A549 (cell line): ENCODE measurements around the gene MGAT2. TPM values are rescaled to one million over a fixed set of nuclear protein-coding genes. Genes with fewer than 3 reads are reported as not detected.

ENCODE experiments used
- ATAC-seq, 2 experiments: fragments of 200-7000 bp in 1 of 2; fragments of >200 bp in 1 of 2; cut with Nextera tagmentation in 1 of 2; cut with Tn5 transposase in 1 of 2; 3 replicates each; pipeline versions ENCODE4 v1.8.0 to v1.9.1; 2018 to 2020; ENCODE audit warnings: mild to moderate bottlenecking in 1 of 2, moderate library complexity in 1 of 2
- CTCF ChIA-PET: fragments of 300-600 bp; sonication (Branson Sonifier 250); formaldehyde crosslinking; extraction: SDS; loops from one replicate; lab custom pipeline; 2021; ENCODE audit warnings: antibody characterized with exemption, inconsistent platforms; lab: Yijun Ruan, JAX
- POLR2A ChIA-PET: fragments of 350-600 bp; formaldehyde crosslinking; extraction: SDS; loops from one replicate; lab custom pipeline; 2021; ENCODE audit warnings: antibody characterized with exemption, inconsistent platforms; lab: Yijun Ruan, JAX
- DNase-seq, 2 experiments: peaks; one replicate each; pipeline versions ENCODE4 v3.0.0 to v3.0.0-alpha.2; 2011 to 2016; ENCODE audit warnings: low read depth in 1 of 2, low spot score in 1 of 2
- FAIRE-seq: peaks from 2 replicates; lab custom pipeline; 2011; peaks lifted over from hg19 to GRCh38; lab: Jason Lieb, UNC
- H3K27ac ChIP-seq, 2 experiments: fragments of >200 bp; sonication (Bioruptor Twin); formaldehyde crosslinking; 3 replicates each; pipeline ENCODE4 v1.5.1; 2016 to 2017
- H3K4me1 ChIP-seq: fragments of >200 bp; sonication (Bioruptor Twin); formaldehyde crosslinking; 3 replicates; pipeline ENCODE4 v1.6.1; 2016
- H3K4me2 ChIP-seq: fragments of >200 bp; sonication (Bioruptor Twin); formaldehyde crosslinking; 3 replicates; pipeline ENCODE4 v1.6.1; 2016
- H3K4me3 ChIP-seq: fragments of >200 bp; sonication (Bioruptor Twin); formaldehyde crosslinking; 3 replicates; pipeline ENCODE4 v1.5.1; 2016
- H3K9me3 ChIP-seq: fragments of >200 bp; sonication (Bioruptor Twin); formaldehyde crosslinking; 3 replicates; pipeline ENCODE4 v1.6.1; 2016
- BHLHE40 ChIP-seq: IDR thresholded peaks from 2 replicates; pipeline ENCODE4 v1.6.1; 2012; ENCODE audit warnings: low read depth, low read length, inconsistent platforms
- CBX2 ChIP-seq: fragments of 200-600 bp; sonication (generic); IDR thresholded peaks from 2 replicates; pipeline ENCODE4 v1.6.1; 2016; ENCODE audit warnings: low read depth, mild to moderate bottlenecking, borderline replicate concordance
- CBX8 ChIP-seq: fragments of 200-600 bp; sonication (generic); IDR thresholded peaks from 2 replicates; pipeline ENCODE4 v1.6.1; 2016
- CHD2 ChIP-seq: fragments of 150-350 bp; IDR thresholded peaks from 2 replicates; pipeline ENCODE4 v1.6.1; 2014; ENCODE audit warnings: low read length; ENCODE audit not compliant: partially characterized antibody
- CHD4 ChIP-seq: fragments of 200-600 bp; sonication (generic); IDR thresholded peaks from 2 replicates; pipeline ENCODE4 v1.6.1; 2016; ENCODE audit warnings: antibody characterized with exemption, mild to moderate bottlenecking, borderline replicate concordance
- EHMT2 ChIP-seq: fragments of 200-600 bp; sonication (generic); IDR thresholded peaks from 2 replicates; pipeline ENCODE4 v1.6.1; 2016; ENCODE audit warnings: antibody characterized with exemption, low read depth, mild to moderate bottlenecking, moderate library complexity
- FOSB ChIP-seq: fragments of 250-450 bp; sonication (Bioruptor Pico); IDR thresholded peaks from 2 replicates; pipeline ENCODE4 v1.5.0; 2020; ENCODE audit warnings: mild to moderate bottlenecking, moderate library complexity
- GATA3 ChIP-seq: IDR thresholded peaks from 2 replicates; pipeline ENCODE4 v1.6.1; 2012; ENCODE audit warnings: borderline replicate concordance
- HDAC2 ChIP-seq: fragments of 200-600 bp; sonication (generic); IDR thresholded peaks from 2 replicates; pipeline ENCODE4 v1.6.1; 2016
- JUN ChIP-seq, 2 experiments: fragments of >200 bp; sonication (Bioruptor Twin); formaldehyde crosslinking; IDR thresholded peaks; 2 replicates in 1 of 2; 3 replicates in 1 of 2; pipeline ENCODE4 v1.6.1; 2016 to 2017
- JUNB ChIP-seq: fragments of >200 bp; sonication (Bioruptor Twin); formaldehyde crosslinking; IDR thresholded peaks from 2 replicates; pipeline ENCODE4 v1.6.1; 2016
- KDM5A ChIP-seq: fragments of 200-600 bp; sonication (generic); IDR thresholded peaks from 2 replicates; pipeline ENCODE4 v1.6.1; 2016; ENCODE audit warnings: antibody characterized with exemption, mild to moderate bottlenecking
- NFE2L2 ChIP-seq: fragments of 150-350 bp; conservative IDR thresholded peaks from 2 replicates; pipeline ENCODE4 v1.6.1; 2014; ENCODE audit warnings: low read length
- NPAS2 ChIP-seq: fragments of 250-450 bp; sonication (Bioruptor Pico); IDR thresholded peaks from 2 replicates; pipeline ENCODE4 v1.8.0; 2022; ENCODE audit warnings: mild to moderate bottlenecking, moderate library complexity, borderline replicate concordance
- POLR2A ChIP-seq: IDR thresholded peaks from 2 replicates; pipeline ENCODE4 v1.6.1; 2012; ENCODE audit warnings: mild to moderate bottlenecking, low read length
- RCOR1 ChIP-seq: fragments of 150-350 bp; IDR thresholded peaks from 2 replicates; pipeline ENCODE4 v1.6.1; 2014; ENCODE audit warnings: antibody characterized with exemption, low read length, low read depth
- RFX5 ChIP-seq: fragments of 450-650 bp; IDR thresholded peaks from 2 replicates; pipeline ENCODE4 v1.7.1; 2014; ENCODE audit warnings: antibody characterized with exemption, mild to moderate bottlenecking, moderate library complexity
- RNF2 ChIP-seq: fragments of 200-600 bp; sonication (generic); IDR thresholded peaks from 2 replicates; pipeline ENCODE4 v1.6.1; 2016; ENCODE audit warnings: low read depth, mild to moderate bottlenecking, antibody characterized with exemption, moderate library complexity, borderline replicate concordance
- SMC3 ChIP-seq: fragments of >200 bp; sonication (Bioruptor Twin); formaldehyde crosslinking; IDR thresholded peaks from 3 replicates; pipeline ENCODE4 v1.6.1; 2018; ENCODE audit warnings: inconsistent platforms
- SREBF2 ChIP-seq: fragments of 450-650 bp; IDR thresholded peaks from 2 replicates; pipeline ENCODE4 v1.6.1; 2014; ENCODE audit warnings: mild to moderate bottlenecking, moderate library complexity
- TFCP2L1 ChIP-seq: fragments of 250-450 bp; sonication (Bioruptor Pico); IDR thresholded peaks from 2 replicates; pipeline ENCODE4 v1.5.0; 2021; ENCODE audit warnings: mild to moderate bottlenecking
- ZC3H11A ChIP-seq: fragments of 450-650 bp; IDR thresholded peaks from 2 replicates; pipeline ENCODE4 v1.6.1; 2014; ENCODE audit warnings: antibody characterized with exemption, mild to moderate bottlenecking
- WGBS: methylation state at CpG from one replicate; pipeline ENCODE4 v1.1.6; 2017; ENCODE audit errors: missing lambda C conversion rate; 5-methylcytosine and 5-hydroxymethylcytosine counted together
- polyA plus RNA-seq, 4 experiments: library from polyadenylated mRNA; depleted of rRNA in 3 of 4; stranded (reverse); fragments of >200 nt; fragmentation: RNase III in 1 of 4; extraction: RNeasy Plus Mini Kit Qiagen cat#74134 plus additional on column Dnase treatment in 1 of 4; gene quantifications; 2 replicates in 3 of 4; 3 replicates in 1 of 4; pipeline ENCODE4 v1.2.3, GENCODE V29; 2011 to 2017
- TF ChIP-seq, protein P1 (sequence below): fragments of 250-450 bp; sonication (Bioruptor Pico); IDR thresholded peaks from 2 replicates; pipeline ENCODE4 v1.5.0; 2020; ENCODE audit warnings: low read depth, mild to moderate bottlenecking, moderate library complexity
- TF ChIP-seq, protein P2 (sequence below): fragments of 200-600 bp; sonication (generic); IDR thresholded peaks from 2 replicates; pipeline ENCODE4 v1.6.1; 2016; ENCODE audit warnings: antibody characterized with exemption, mild to moderate bottlenecking, moderate library complexity
- TF ChIP-seq, protein P3 (sequence below): IDR thresholded peaks from 2 replicates; pipeline ENCODE4 v1.6.1; 2012; ENCODE audit warnings: low read depth, borderline replicate concordance
- TF ChIP-seq, protein P4 (sequence below): fragments of >200 bp; sonication (Bioruptor Twin); formaldehyde crosslinking; IDR thresholded peaks from 3 replicates; pipeline ENCODE4 v1.6.1; 2016
- TF ChIP-seq, protein P5 (sequence below): IDR thresholded peaks from 2 replicates; pipeline ENCODE4 v1.6.1; 2012

MGAT2 gene
- polyA plus RNA-seq, 2 of the 4 experiments (the other 2 are of a cell fraction): 27.0 to 35.6 TPM

DNA sequence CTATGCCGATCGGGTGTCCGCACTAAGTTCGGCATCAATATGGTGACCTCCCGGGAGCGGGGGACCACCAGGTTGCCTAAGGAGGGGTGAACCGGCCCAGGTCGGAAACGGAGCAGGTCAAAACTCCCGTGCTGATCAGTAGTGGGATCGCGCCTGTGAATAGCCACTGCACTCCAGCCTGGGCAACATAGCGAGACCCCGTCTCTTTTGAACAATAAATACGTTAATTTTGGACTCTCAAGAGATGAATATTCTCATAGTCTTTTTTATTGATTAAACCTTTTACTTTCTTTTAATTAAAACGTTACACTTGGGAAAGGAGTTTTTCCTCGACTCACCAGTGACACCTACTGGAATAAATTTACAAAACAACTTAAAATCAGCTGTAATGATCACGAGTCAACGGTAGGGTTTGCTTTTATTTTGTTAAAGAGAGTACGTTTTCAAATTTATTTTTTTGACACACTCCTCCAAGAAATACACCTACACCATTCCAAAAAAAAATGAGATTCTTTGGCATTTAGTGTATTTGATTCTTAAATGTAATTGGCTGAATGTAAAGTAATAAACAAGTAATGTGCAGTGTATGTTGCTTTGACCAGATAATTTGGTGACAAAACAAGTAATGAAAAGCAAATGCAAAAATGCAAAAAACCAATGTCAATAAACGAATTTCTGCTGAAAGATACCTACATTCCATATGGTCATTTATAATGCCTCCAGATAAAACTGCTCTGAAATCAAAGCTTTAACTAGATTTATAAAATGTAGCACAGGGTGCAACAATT lies 33.7 kb upstream of the MGAT2 start (continued):
- TF ChIP-seq NFE2L2 (no peak), CHD4 (no peak), KDM5A (no peak), JUNB (no peak), RCOR1 (no peak), RNF2 (no peak), EHMT2 (no peak), SREBF2 (no peak), BHLHE40 (no peak), HDAC2 (no peak)
- TF ChIP-seq, all 56 proteins: peak for 8

DNA sequence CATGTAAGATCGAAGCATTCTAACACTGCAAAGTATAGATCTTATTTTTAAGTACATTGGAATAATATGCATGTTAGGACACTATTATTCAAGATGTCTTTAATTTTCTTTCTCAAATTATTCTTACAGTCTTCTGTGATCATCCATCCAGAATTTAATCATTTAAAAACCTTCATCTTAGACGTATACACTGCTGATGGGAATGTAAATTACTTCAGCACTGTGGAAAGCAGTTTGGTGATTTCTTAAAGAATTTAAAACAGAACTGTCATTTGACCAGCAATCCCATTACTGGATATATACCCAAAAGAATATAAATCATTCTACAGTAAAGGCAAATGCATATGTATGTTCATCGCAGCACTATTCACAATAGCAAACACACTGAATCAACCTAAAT lies 31.2 kb upstream of the MGAT2 start:
- no peak for DNase-seq
- no peak for ATAC-seq
- TF ChIP-seq, protein P1, sequence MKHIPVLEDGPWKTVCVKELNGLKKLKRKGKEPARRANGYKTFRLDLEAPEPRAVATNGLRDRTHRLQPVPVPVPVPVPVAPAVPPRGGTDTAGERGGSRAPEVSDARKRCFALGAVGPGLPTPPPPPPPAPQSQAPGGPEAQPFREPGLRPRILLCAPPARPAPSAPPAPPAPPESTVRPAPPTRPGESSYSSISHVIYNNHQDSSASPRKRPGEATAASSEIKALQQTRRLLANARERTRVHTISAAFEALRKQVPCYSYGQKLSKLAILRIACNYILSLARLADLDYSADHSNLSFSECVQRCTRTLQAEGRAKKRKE (CRISPR knock-in tag): no peak
- TF ChIP-seq, protein P2, sequence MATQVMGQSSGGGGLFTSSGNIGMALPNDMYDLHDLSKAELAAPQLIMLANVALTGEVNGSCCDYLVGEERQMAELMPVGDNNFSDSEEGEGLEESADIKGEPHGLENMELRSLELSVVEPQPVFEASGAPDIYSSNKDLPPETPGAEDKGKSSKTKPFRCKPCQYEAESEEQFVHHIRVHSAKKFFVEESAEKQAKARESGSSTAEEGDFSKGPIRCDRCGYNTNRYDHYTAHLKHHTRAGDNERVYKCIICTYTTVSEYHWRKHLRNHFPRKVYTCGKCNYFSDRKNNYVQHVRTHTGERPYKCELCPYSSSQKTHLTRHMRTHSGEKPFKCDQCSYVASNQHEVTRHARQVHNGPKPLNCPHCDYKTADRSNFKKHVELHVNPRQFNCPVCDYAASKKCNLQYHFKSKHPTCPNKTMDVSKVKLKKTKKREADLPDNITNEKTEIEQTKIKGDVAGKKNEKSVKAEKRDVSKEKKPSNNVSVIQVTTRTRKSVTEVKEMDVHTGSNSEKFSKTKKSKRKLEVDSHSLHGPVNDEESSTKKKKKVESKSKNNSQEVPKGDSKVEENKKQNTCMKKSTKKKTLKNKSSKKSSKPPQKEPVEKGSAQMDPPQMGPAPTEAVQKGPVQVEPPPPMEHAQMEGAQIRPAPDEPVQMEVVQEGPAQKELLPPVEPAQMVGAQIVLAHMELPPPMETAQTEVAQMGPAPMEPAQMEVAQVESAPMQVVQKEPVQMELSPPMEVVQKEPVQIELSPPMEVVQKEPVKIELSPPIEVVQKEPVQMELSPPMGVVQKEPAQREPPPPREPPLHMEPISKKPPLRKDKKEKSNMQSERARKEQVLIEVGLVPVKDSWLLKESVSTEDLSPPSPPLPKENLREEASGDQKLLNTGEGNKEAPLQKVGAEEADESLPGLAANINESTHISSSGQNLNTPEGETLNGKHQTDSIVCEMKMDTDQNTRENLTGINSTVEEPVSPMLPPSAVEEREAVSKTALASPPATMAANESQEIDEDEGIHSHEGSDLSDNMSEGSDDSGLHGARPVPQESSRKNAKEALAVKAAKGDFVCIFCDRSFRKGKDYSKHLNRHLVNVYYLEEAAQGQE: peak; percentile 67; the same call in 1 of the 2 replicates
- FAIRE-seq: no peak
- H3K9me3 ChIP-seq: no peaks in the 10 kb centered on the region
- H3K4me1 ChIP-seq: peaks cover 2% of the 10 kb centered on the region; the same call in 2 of the 3 replicates
- H3K4me3 ChIP-seq: no peak overlapping the region
- no peak overlapping the region for H3K27ac ChIP-seq
- no peak overlapping the region for H3K4me2 ChIP-seq
- CTCF ChIA-PET: interaction anchor here (1.1 kb wide), 1 partner anchor 9 kb away, joined by 4 read pairs; the partner anchor contains the start of gene LRR1
- POLR2A ChIA-PET: interaction anchor here (0.6 kb wide), 1 partner anchor 12 kb away, joined by 3 read pairs; no protein-coding TSS in a partner anchor
- 88% methylated on average over 3 of the region's 3 CpGs for WGBS

DNA sequence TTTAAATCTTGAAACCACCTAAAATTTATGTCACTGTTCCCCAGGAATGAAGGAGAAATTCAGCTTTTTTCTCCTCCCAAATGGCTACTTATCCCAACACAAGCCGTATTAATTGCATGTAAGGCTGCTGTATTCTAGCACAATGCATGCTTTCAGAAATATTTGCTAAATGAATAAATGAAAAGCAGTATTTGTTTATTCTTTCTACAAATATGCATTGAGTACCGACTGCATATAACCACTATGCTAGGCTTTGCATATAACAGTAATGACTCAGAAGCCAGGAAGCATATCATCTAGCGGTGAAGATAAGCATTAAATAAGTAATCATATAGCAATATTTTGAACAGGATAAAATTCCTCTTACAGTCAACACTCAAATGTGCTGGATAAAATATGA lies 27.6 kb upstream of the MGAT2 start:
- POLR2A ChIA-PET: no interaction called here
- no peak overlapping the region for H3K4me2 ChIP-seq
- TF ChIP-seq CBX2 (no peak), JUNB (no peak), JUN (IDR thresholded peaks at IDR 0.05) (no peak), POLR2A (no peak), TFCP2L1 (CRISPR knock-in tag) (no peak), RFX5 (no peak), RCOR1 (no peak), ZC3H11A (no peak), SMC3 (no peak), CHD2 (no peak), NPAS2 (CRISPR knock-in tag) (no peak), FOSB (no peak), CBX8 (no peak), GATA3 (no peak), HDAC2 (no peak)
- TF ChIP-seq, protein P3, sequence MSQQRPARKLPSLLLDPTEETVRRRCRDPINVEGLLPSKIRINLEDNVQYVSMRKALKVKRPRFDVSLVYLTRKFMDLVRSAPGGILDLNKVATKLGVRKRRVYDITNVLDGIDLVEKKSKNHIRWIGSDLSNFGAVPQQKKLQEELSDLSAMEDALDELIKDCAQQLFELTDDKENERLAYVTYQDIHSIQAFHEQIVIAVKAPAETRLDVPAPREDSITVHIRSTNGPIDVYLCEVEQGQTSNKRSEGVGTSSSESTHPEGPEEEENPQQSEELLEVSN: no peak
- TF ChIP-seq, protein P4, sequence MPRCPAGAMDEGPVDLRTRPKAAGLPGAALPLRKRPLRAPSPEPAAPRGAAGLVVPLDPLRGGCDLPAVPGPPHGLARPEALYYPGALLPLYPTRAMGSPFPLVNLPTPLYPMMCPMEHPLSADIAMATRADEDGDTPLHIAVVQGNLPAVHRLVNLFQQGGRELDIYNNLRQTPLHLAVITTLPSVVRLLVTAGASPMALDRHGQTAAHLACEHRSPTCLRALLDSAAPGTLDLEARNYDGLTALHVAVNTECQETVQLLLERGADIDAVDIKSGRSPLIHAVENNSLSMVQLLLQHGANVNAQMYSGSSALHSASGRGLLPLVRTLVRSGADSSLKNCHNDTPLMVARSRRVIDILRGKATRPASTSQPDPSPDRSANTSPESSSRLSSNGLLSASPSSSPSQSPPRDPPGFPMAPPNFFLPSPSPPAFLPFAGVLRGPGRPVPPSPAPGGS: no peak
- TF ChIP-seq, protein P5, sequence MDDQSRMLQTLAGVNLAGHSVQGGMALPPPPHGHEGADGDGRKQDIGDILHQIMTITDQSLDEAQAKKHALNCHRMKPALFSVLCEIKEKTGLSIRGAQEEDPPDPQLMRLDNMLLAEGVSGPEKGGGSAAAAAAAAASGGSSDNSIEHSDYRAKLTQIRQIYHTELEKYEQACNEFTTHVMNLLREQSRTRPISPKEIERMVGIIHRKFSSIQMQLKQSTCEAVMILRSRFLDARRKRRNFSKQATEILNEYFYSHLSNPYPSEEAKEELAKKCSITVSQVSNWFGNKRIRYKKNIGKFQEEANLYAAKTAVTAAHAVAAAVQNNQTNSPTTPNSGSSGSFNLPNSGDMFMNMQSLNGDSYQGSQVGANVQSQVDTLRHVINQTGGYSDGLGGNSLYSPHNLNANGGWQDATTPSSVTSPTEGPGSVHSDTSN: no peak
- TF ChIP-seq, all 56 proteins: peak for 0
- no peaks in the 10 kb centered on the region for H3K9me3 ChIP-seq
- H3K4me3 ChIP-seq: no peak overlapping the region
- 37% methylated on average over 3 of the region's 3 CpGs for WGBS
- FAIRE-seq (no peak), DNase-seq (no peak), ATAC-seq (peak in 1 of 2 experiments; percentile 32; a peak in 1 of 6 replicates)
- no peak overlapping the region for H3K27ac ChIP-seq
- H3K4me1 ChIP-seq: 0 out of 3 replicates have a peak, but pooled peaks cover 7% of the 10 kb centered on the region
- CTCF ChIA-PET: interaction anchor here (0.9 kb wide), 1 partner anchor 41 kb away, joined by 5 read pairs; no protein-coding TSS in a partner anchor
